HG03139 (cell line): ENCODE measurements around the gene PRKRIP1.
"Not testable (repeated sequence)": the region's sequence is repeated elsewhere in the genome, so short reads cannot be mapped to it uniquely, and the experiment has no call there.

Experiments used
- ATAC-seq: cut with Tn5 transposase; IDR thresholded peaks from one replicate; pipeline ENCODE4 v1.9.1; 2021; ENCODE audit not compliant: unreplicated experiment

The PRKRIP1 gene

GRCh38 chr7:102395873-102396709 is at the start of gene PRKRIP1:
PRKRIP1 (plus strand) TSS chr7:102396363; CDS start chr7:102396412, 49 bp downstream.
- peak; percentile 97 for ATAC-seq

- ATAC-seq = not testable (repeated sequence)
Observed at GRCh38 chr7:102346983-102347382, 49.2 kb upstream of the PRKRIP1 start.

GRCh38 chr7:102356344-102356743 is 39.8 kb upstream of the PRKRIP1 start, which contains the start of gene SPDYE6:
SPDYE6 (minus strand) TSS chr7:102356444; CDS start chr7:102356023, 421 bp downstream.
- not testable (repeated sequence) for ATAC-seq

GRCh38 chr7:102363549-102364393 is 32.4 kb upstream of the PRKRIP1 start:
- ATAC-seq = peak; percentile 99

GRCh38 chr7:102364394-102364886 is 31.7 kb upstream of the PRKRIP1 start:
- not testable (repeated sequence) for ATAC-seq

- not testable (repeated sequence) for ATAC-seq
Observed at GRCh38 chr7:102365390-102365789, 30.8 kb upstream of the PRKRIP1 start.

GRCh38 chr7:102370038-102370437 is 26.1 kb upstream of the PRKRIP1 start:
- ATAC-seq = not testable (repeated sequence)

- ATAC-seq = not testable (repeated sequence)
Observed at GRCh38 chr7:102372796-102373195, 23.4 kb upstream of the PRKRIP1 start.

GRCh38 chr7:102376964-102377466 is 19.1 kb upstream of the PRKRIP1 start:
- no peak for ATAC-seq

GRCh38 chr7:102380837-102381236 is 15.3 kb upstream of the PRKRIP1 start:
- not testable (repeated sequence) for ATAC-seq

- ATAC-seq = not testable (repeated sequence)
Observed at GRCh38 chr7:102381696-102382425, 14.3 kb upstream of the PRKRIP1 start.

GRCh38 chr7:102387064-102387463 is 9.1 kb upstream of the PRKRIP1 start:
- no peak for ATAC-seq

- ATAC-seq = no peak
Observed at GRCh38 chr7:102389810-102390209, 6.4 kb upstream of the PRKRIP1 start.

GRCh38 chr7:102390697-102391484 is 5.3 kb upstream of the PRKRIP1 start:
- no peak for ATAC-seq

GRCh38 chr7:102392330-102392729 is 3.8 kb upstream of the PRKRIP1 start:
- no peak for ATAC-seq

- ATAC-seq = no peak
Observed at GRCh38 chr7:102393467-102393866, 2.7 kb upstream of the PRKRIP1 start.

GRCh38 chr7:102395592-102395872 is 631 bp upstream of the PRKRIP1 start:
- no peak for ATAC-seq

- no peak for ATAC-seq
Observed at GRCh38 chr7:102396710-102397019, 502 bp downstream of the PRKRIP1 start.

GRCh38 chr7:102398543-102398942 is 2.4 kb downstream of the PRKRIP1 start:
- no peak for ATAC-seq

- ATAC-seq = no peak
Observed at GRCh38 chr7:102400360-102400759, 4.2 kb downstream of the PRKRIP1 start.
